ENCODE results near the gene P2RY8.
"Not testable (repeated sequence)": the region's sequence is repeated elsewhere in the genome, so short reads cannot be mapped to it uniquely, and the experiment has no call there.

The P2RY8 gene

GRCh38 chrX:1451661-1452515 lies 85.1 kb downstream of the P2RY8 start:
- TF ChIP-seq CTCF (conservative IDR thresholded peaks at IDR 0.05), result no peak
- peak overlapping the region; percentile 75 for H3K27ac ChIP-seq

GRCh38 chrX:1451251-1451660 lies 85.7 kb downstream of the P2RY8 start:
- TF ChIP-seq CTCF (conservative IDR thresholded peaks at IDR 0.05), result no peak
- H3K27ac ChIP-seq, result no peak overlapping the region

GRCh38 chrX:1450361-1451161 lies 86.4 kb downstream of the P2RY8 start:
- H3K27ac ChIP-seq, result no peak overlapping the region
- TF ChIP-seq CTCF (conservative IDR thresholded peaks at IDR 0.05), result no peak

- no peak for TF ChIP-seq CTCF (conservative IDR thresholded peaks at IDR 0.05)
Observed at GRCh38 chrX:1449823-1450149, 87.2 kb downstream of the P2RY8 start.

GRCh38 chrX:1449036-1449822 lies 87.8 kb downstream of the P2RY8 start:
- no peak for TF ChIP-seq CTCF (conservative IDR thresholded peaks at IDR 0.05)

More at GRCh38 chrX:1449823-1450149, 87.2 kb downstream of the P2RY8 start:
- H3K27ac ChIP-seq, result no peak overlapping the region

GRCh38 chrX:1448573-1449001 lies 88.4 kb downstream of the P2RY8 start:
- not testable (repeated sequence) for H3K27ac ChIP-seq

More at GRCh38 chrX:1449036-1449822, 87.8 kb downstream of the P2RY8 start:
- no peak overlapping the region for H3K27ac ChIP-seq

- H3K27ac ChIP-seq, result not testable (repeated sequence)
Observed at GRCh38 chrX:1447969-1448572, 88.9 kb downstream of the P2RY8 start.

GRCh38 chrX:1446984-1447968 lies 89.7 kb downstream of the P2RY8 start:
- not testable (repeated sequence) for H3K27ac ChIP-seq
